Neural cell (in vitro differentiated cells): ENCODE measurements around the gene KRT6A. TPM values are rescaled to one million over a fixed set of nuclear protein-coding genes. Genes with fewer than 3 reads are reported as not detected.

Source experiments
- H2AFZ ChIP-seq: fragments of 200-600, 300-800 bp; sonication (generic), shearing (Covaris generic); 2 replicates; pipeline ENCODE4 v1.6.0; 2014; ENCODE audit warnings: low read depth, mild to moderate bottlenecking, antibody characterized with exemption, low read length, moderate library complexity
- H3F3A ChIP-seq: fragments of 200-600 bp; shearing (Covaris generic); 2 replicates; pipeline ENCODE4 v1.6.1; 2016; ENCODE audit warnings: mild to moderate bottlenecking, moderate library complexity, mixed read lengths, antibody characterized with exemption, low read length; ENCODE audit not compliant: insufficient read depth, poor library complexity, severe bottlenecking
- H3K27ac ChIP-seq: fragments of 200-600, 300-800 bp; sonication (generic), shearing (Covaris generic); 2 replicates; pipeline ENCODE4 v1.5.1; 2014; ENCODE audit warnings: mild to moderate bottlenecking, low read length, moderate library complexity
- H3K27me3 ChIP-seq: fragments of 300-800, 200-600 bp; sonication (generic), shearing (Covaris generic); 2 replicates; pipeline ENCODE4 v1.6.0; 2014; ENCODE audit warnings: mild to moderate bottlenecking, low read depth, low read length, moderate library complexity; ENCODE audit not compliant: insufficient read depth
- H3K36me3 ChIP-seq: fragments of 300-800, 200-600 bp; sonication (generic), shearing (Covaris generic); 2 replicates; pipeline ENCODE4 v1.5.1; 2014; ENCODE audit warnings: mild to moderate bottlenecking, antibody characterized with exemption, low read length, moderate library complexity; ENCODE audit not compliant: insufficient read depth
- H3K4me2 ChIP-seq: fragments of 300-800, 200-600 bp; sonication (generic), shearing (Covaris generic); 2 replicates; pipeline ENCODE4 v1.6.0; 2014; ENCODE audit warnings: mild to moderate bottlenecking, low read length
- H3K4me3 ChIP-seq: fragments of 300-800, 200-600 bp; sonication (generic), shearing (Covaris generic); 2 replicates; pipeline ENCODE4 v1.5.1; 2014; ENCODE audit warnings: mild to moderate bottlenecking, low read length, moderate library complexity
- H3K79me2 ChIP-seq: fragments of 200-600 bp; shearing (Covaris generic); replicated peaks from 2 replicates; pipeline ENCODE4 v1.6.0; 2014; ENCODE audit warnings: mild to moderate bottlenecking, low read length, moderate library complexity; ENCODE audit not compliant: insufficient read depth
- H3K9ac ChIP-seq: fragments of 300-800, 200-600 bp; sonication (generic), shearing (Covaris generic); 2 replicates; pipeline ENCODE4 v1.6.1; 2016; ENCODE audit warnings: mild to moderate bottlenecking, low read length, mixed read lengths
- H3K9me2 ChIP-seq: fragments of 200-600 bp; shearing (Covaris generic); 2 replicates; pipeline ENCODE4 v1.6.1; 2016; ENCODE audit warnings: mild to moderate bottlenecking, low read length, mixed read lengths; ENCODE audit not compliant: insufficient read depth
- H3K9me3 ChIP-seq: fragments of 200-600, 300-800 bp; sonication (generic), shearing (Covaris generic); 2 replicates; pipeline ENCODE4 v1.6.1; 2016; ENCODE audit warnings: mild to moderate bottlenecking, mixed run types, low read length, moderate library complexity, mixed read lengths
- H4K20me1 ChIP-seq: fragments of 200-600 bp; shearing (Covaris generic); 2 replicates; pipeline ENCODE4 v1.6.1; 2016; ENCODE audit warnings: mild to moderate bottlenecking, mixed run types; ENCODE audit not compliant: insufficient read depth
- CTCF ChIP-seq: fragments of 450-650 bp; IDR thresholded peaks from 2 replicates; pipeline ENCODE4 v1.5.1; 2014; ENCODE audit warnings: antibody characterized with exemption, mild to moderate bottlenecking, moderate library complexity; ENCODE audit not compliant: poor library complexity, severe bottlenecking
- EP300 ChIP-seq: fragments of 450-650 bp; conservative IDR thresholded peaks from 2 replicates; pipeline ENCODE4 v1.6.1; 2014; ENCODE audit warnings: antibody characterized with exemption, mild to moderate bottlenecking, moderate library complexity; ENCODE audit not compliant: poor library complexity, severe bottlenecking
- EZH2 ChIP-seq: fragments of 200-600, 300-800 bp; shearing (Covaris generic), sonication (generic); IDR thresholded peaks from 2 replicates; pipeline ENCODE4 v1.6.1; 2014; ENCODE audit warnings: antibody characterized with exemption, low read length, borderline replicate concordance, mild to moderate bottlenecking; ENCODE audit not compliant: insufficient read depth, poor library complexity, severe bottlenecking
- MXI1 ChIP-seq: fragments of 450-650 bp; conservative IDR thresholded peaks from 2 replicates; pipeline ENCODE4 v1.6.1; 2014; ENCODE audit warnings: antibody characterized with exemption, mild to moderate bottlenecking; ENCODE audit not compliant: poor library complexity, severe bottlenecking
- POLR2AphosphoS5 ChIP-seq: IDR thresholded peaks from 2 replicates; pipeline ENCODE4 v1.6.1; 2012
- RAD21 ChIP-seq: fragments of 450-650 bp; conservative IDR thresholded peaks from 2 replicates; pipeline ENCODE4 v1.6.1; 2014; ENCODE audit warnings: antibody characterized with exemption, mild to moderate bottlenecking, moderate library complexity
- REST ChIP-seq: IDR thresholded peaks from 2 replicates; pipeline ENCODE4 v1.6.1; 2012; ENCODE audit warnings: borderline replicate concordance
- SMC3 ChIP-seq: fragments of 450-650 bp; conservative IDR thresholded peaks from 2 replicates; pipeline ENCODE4 v1.6.1; 2014; ENCODE audit warnings: antibody characterized with exemption, mild to moderate bottlenecking, moderate library complexity; ENCODE audit not compliant: poor library complexity
- TAF1 ChIP-seq: IDR thresholded peaks from 2 replicates; pipeline ENCODE4 v1.6.1; 2012; ENCODE audit warnings: low read depth
- polyA plus RNA-seq: library from polyadenylated mRNA; depleted of rRNA; stranded (reverse); fragments of >200 nt; gene quantifications from 2 replicates; pipeline ENCODE4 v1.2.3, GENCODE V29; 2014

KRT6A gene
- polyA plus RNA-seq, 1 donor from 2014 or later: not detected

- H3K27ac ChIP-seq: no peak within 1 kb of the TSS
- no peaks in the 10 kb centered on the region for H3K36me3 ChIP-seq
- H4K20me1 ChIP-seq: no peaks in the 10 kb centered on the region
- H3K4me3 ChIP-seq: no peak within 1 kb of the TSS
- no peaks in the 10 kb centered on the region for H3K27me3 ChIP-seq
- no peaks in the 10 kb centered on the region for H3K9me3 ChIP-seq
- H2AFZ ChIP-seq: no peak within 1 kb of the TSS
- no peaks in the 10 kb centered on the region for H3K79me2 ChIP-seq
- no peak within 1 kb of the TSS for H3K4me2 ChIP-seq
- H3F3A ChIP-seq: no peaks in the 10 kb centered on the region
- no peak within 1 kb of the TSS for H3K9ac ChIP-seq
- TF ChIP-seq POLR2AphosphoS5: no peak
- TF ChIP-seq RAD21: no peak
- TF ChIP-seq EZH2: no peak
- TF ChIP-seq CTCF: no peak
- no peak for TF ChIP-seq SMC3
- no peak for TF ChIP-seq MXI1
- no peak for TF ChIP-seq TAF1
- TF ChIP-seq REST: no peak
- TF ChIP-seq EP300: no peak
- no peaks in the 10 kb centered on the region for H3K9me2 ChIP-seq
Observed at GRCh38 chr12:52519826-52520662, 27.0 kb upstream of the KRT6A start, which contains the start of gene KRT5. TSS of gene KRT5 (minus strand) at chr12:52520394. CDS start at chr12:52520296, 98 bp downstream.

DNA sequence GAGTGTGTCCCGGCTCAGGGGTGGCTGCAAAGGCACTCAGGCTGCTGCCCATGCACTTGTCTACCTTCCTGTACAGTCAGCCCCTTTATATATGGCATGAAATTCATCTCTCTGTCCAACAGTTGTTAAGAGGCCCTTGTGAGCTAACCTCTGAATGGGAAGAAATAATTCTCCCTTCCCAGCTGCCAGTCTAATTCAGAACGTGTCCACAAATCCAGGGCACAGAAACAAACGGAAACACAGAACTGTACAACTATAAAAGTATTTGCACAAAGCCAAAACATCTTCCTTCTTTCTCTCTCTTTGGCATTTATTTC, 26.3 kb upstream of the KRT6A start:
- H3K4me3 ChIP-seq: no peak overlapping the region
- H3K9me3 ChIP-seq: no peaks in the 10 kb centered on the region
- no peaks in the 10 kb centered on the region for H3F3A ChIP-seq
- H3K27ac ChIP-seq: no peak overlapping the region
- H4K20me1 ChIP-seq: no peaks in the 10 kb centered on the region
- H3K9me2 ChIP-seq: no peaks in the 10 kb centered on the region
- no peak overlapping the region for H2AFZ ChIP-seq
- TF ChIP-seq REST (no peak), SMC3 (no peak), POLR2AphosphoS5 (no peak), RAD21 (no peak), TAF1 (no peak), EZH2 (no peak), CTCF (no peak), EP300 (no peak), MXI1 (no peak)
- H3K36me3 ChIP-seq: no peaks in the 10 kb centered on the region
- H3K27me3 ChIP-seq: no peaks in the 10 kb centered on the region
- no peak overlapping the region for H3K9ac ChIP-seq
- no peaks in the 10 kb centered on the region for H3K79me2 ChIP-seq
- H3K4me2 ChIP-seq: no peak overlapping the region
